Progenitor cell of endocrine pancreas (in vitro differentiated cells): ENCODE measurements around the gene BST2. TPM values are rescaled to one million over a fixed set of nuclear protein-coding genes. Genes with fewer than 3 reads are reported as not detected.

ENCODE experiments used
- DNase-seq: peaks from one replicate; pipeline ENCODE4 v3.0.0; 2021; ENCODE audit warnings: low spot score; ENCODE audit not compliant: unreplicated experiment
- H3K27ac Mint-ChIP-seq: 2 replicates; pipeline ENCODE4 v1.8.0; 2021; ENCODE audit warnings: mild to moderate bottlenecking, moderate library complexity, mixed read lengths
- H3K27me3 Mint-ChIP-seq: 2 replicates; pipeline ENCODE4 v1.8.0; 2021; ENCODE audit warnings: mixed read lengths
- H3K36me3 Mint-ChIP-seq: 2 replicates; pipeline ENCODE4 v1.8.0; 2022; ENCODE audit warnings: mixed read lengths; ENCODE audit not compliant: insufficient read depth
- H3K4me1 Mint-ChIP-seq: 2 replicates; pipeline ENCODE4 v1.8.0; 2021; ENCODE audit warnings: low read depth, mixed read lengths
- H3K4me3 Mint-ChIP-seq: 2 replicates; pipeline ENCODE4 v1.8.0; 2021; ENCODE audit warnings: low read depth, mild to moderate bottlenecking, moderate library complexity, mixed read lengths
- H3K9me3 Mint-ChIP-seq: 2 replicates; pipeline ENCODE4 v1.8.0; 2021; ENCODE audit warnings: low read depth, mixed read lengths
- CTCF ChIP-seq: fragments of 200-600 bp; sonication (generic); IDR thresholded peaks from one replicate; pipeline ENCODE4 v1.5.0; 2021; ENCODE audit warnings: antibody characterized with exemption, mild to moderate bottlenecking; ENCODE audit not compliant: unreplicated experiment
- long read RNA-seq: library from polyadenylated mRNA; unstranded; transcript quantifications from one replicate; pipeline ENCODE4 v2.0.0, GENCODE V29; 2020
- total RNA-seq: library from RNA; stranded (reverse); gene quantifications from 2 replicates; pipeline ENCODE4 v1.2.1, GENCODE V29; 2021

Gene BST2, protein sequence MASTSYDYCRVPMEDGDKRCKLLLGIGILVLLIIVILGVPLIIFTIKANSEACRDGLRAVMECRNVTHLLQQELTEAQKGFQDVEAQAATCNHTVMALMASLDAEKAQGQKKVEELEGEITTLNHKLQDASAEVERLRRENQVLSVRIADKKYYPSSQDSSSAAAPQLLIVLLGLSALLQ
- 0.60 and 0.67 TPM in 2 replicates for total RNA-seq
- long read RNA-seq, partial matches to known transcripts: 0 of 1 reads
- long read RNA-seq, other reads (novel, unspliced or antisense): 0 of 1 reads

DNA sequence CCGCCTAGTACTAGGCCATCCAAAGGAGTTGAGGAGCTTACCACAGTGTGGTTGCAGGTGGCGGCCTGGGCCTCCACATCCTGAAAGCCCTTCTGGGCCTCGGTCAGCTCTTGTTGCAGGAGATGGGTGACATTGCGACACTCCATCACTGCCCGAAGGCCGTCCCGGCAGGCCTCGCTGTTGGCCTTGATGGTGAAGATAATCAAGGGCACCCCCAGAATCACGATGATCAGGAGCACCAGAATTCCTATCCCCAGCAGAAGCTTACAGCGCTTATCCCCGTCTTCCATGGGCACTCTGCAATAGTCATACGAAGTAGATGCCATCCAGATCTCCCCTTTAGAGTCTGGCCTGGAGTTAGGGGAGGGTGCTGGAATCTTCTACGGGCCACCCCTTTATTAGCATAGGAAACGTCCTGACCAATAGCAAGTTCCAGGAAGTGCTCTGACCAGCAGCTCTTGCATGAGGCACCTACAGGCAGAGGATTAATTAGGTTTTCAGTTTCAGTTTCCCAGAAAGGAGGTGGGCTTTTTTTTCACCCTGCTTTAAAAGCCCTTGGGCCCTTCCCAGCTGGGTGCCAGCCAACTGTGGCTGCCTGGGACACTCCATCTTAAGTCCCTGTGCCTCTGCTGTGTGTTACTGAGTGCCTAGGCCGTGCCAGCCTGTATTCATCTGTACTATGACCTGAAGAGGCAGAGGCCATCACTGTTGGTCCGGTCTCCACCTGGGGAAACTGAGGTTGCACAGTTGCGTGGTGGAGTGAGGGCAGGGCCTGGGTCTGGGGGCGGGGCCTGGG is at the start of gene BST2:
Gene BST2, minus strand, starts transcription at position 381 of the 796 bp plus-strand sequence. Its CDS starts 55 bp downstream, at position 326.
- no peak for DNase-seq
- no peaks in the 10 kb centered on the region for H3K9me3 Mint-ChIP-seq

DNA sequence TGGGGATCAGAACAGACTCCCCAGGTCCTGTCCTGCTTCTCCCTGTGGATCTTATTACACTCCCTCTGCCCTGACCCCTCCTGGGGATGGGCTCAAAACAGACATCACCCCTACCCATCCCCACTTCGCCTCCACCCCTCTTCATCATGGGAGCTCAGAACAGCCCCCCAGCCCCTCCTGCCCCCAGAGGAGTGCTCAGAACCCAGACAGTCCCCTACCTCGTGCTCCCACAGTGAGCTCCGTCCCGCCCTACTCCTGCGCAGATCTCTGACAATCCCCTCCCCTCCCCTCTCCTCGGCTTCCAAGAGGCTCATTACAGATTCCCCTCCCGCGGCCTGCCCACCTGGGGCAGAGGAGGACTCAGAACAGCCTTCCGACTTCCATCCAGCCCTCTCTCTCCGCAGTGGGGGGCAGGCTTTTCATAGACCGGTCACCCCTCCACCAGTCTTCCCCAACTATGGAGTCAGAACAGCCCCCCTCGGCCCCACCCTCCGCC is 49.2 kb upstream of the BST2 start:
- DNase-seq: no peak
- Mint-ChIP-seq H3K27ac (no peak overlapping the region), H3K27me3 (peaks cover 50% of the 10 kb centered on the region), H3K4me1 (no peaks in the 10 kb centered on the region), H3K36me3 (no peaks in the 10 kb centered on the region), H3K9me3 (peaks cover 3% of the 10 kb centered on the region), H3K4me3 (no peak overlapping the region)
- TF ChIP-seq CTCF: no peak

More for the DNA sequence above, at the start of gene BST2:
- H3K4me1 Mint-ChIP-seq: peaks cover 9% of the 10 kb centered on the region
- no peak for TF ChIP-seq CTCF
- H3K4me3 Mint-ChIP-seq: no peak within 1 kb of the TSS
- H3K27me3 Mint-ChIP-seq: peaks cover 3% of the 10 kb centered on the region
- H3K36me3 Mint-ChIP-seq: no peaks in the 10 kb centered on the region
- peak within 1 kb of the TSS; percentile 56 for H3K27ac Mint-ChIP-seq

DNA sequence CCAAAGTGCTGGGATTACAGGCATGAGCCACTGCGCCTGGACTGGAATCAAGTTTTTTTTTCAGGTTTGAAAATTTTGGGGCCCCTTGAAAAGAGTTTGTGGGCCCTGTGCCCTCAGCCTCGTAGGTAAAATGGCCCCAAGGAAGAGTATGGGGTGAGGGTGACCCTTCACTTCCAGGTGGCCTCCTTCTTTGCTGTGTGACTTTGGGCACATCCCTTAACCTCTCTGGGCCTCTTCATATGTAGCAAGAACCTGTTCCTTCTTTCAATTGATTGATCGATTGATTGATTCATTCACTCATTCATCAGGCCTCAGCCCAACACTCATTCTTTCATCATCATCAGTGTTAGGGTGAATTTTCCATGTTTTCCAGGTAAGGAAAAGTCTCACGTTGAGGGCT is 46.4 kb upstream of the BST2 start:
- Mint-ChIP-seq H3K9me3 (peaks cover 3% of the 10 kb centered on the region), H3K4me3 (no peak overlapping the region), H3K4me1 (no peaks in the 10 kb centered on the region), H3K27me3 (peaks cover 44% of the 10 kb centered on the region), H3K36me3 (no peaks in the 10 kb centered on the region), H3K27ac (no peak overlapping the region)
- no peak for TF ChIP-seq CTCF
- no peak for DNase-seq

DNA sequence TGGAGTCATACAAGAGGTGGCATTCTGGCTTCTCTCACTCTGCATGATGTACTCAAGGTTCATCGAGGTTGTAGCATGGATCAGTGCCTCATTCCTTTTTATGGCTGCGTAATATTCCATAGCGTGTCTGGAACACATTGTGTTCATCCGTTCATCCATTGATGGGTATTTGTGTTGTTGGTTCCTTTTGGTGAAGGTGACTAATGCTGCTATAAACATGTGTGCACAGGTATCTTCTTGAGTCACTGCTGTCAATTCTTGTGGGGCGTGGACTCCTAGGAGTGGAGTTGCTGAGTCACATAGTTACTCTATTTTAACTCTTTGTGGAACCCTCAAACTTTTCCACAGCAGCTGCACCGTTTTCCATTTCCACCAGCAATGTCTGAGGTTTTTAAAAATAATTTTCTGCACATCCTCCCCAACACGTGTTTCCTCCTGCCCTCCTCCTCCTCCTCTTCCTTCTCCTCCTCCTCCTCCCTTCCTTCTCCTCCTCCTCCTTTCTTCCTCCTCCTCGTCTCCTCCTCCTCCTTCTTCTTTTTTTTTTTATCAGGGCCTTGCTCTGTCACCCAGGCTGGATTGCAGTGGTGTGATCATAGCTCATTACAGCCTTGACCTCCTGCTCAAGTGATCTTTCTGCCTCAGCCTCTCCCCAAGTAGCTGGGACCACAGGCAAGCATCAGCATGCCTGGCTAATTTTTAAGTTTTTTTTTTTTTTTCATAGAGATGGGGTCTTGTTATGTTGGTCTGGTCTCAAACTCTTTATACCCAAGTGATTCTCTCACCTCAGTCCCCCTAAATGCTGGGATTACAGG is 45.0 kb upstream of the BST2 start:
- no peak for DNase-seq
- Mint-ChIP-seq H3K36me3 (no peaks in the 10 kb centered on the region), H3K27me3 (peaks cover 38% of the 10 kb centered on the region), H3K9me3 (peaks cover 3% of the 10 kb centered on the region), H3K4me3 (peak overlapping the region; percentile 19), H3K4me1 (no peaks in the 10 kb centered on the region), H3K27ac (no peak overlapping the region)
- no peak for TF ChIP-seq CTCF
